GM23338 (cell line): ENCODE measurements around the gene EFHB. TPM values are rescaled to one million over a fixed set of nuclear protein-coding genes. Genes with fewer than 3 reads are reported as not detected.

Experiments used
- ATAC-seq: fragments of 200-7000 bp; cut with Tn5 transposase; 3 replicates; pipeline ENCODE4 v1.9.1; 2020
- DNase-seq: peaks from one replicate; pipeline ENCODE4 v3.0.0-alpha.2; 2015; ENCODE audit warnings: low spot score
- H2AFZ ChIP-seq: fragments of 200-600 bp; sonication (generic); 2 replicates; pipeline ENCODE4 v1.8.0; 2016; ENCODE audit warnings: antibody characterized with exemption, mild to moderate bottlenecking, moderate library complexity
- H3F3A ChIP-seq: fragments of 200-600 bp; sonication (generic); replicated peaks from 2 replicates; pipeline ENCODE4 v1.8.0; 2017; ENCODE audit warnings: antibody characterized with exemption, mixed run types, low read depth
- H3K27ac ChIP-seq: fragments of 200-600 bp; sonication (generic); 2 replicates; pipeline ENCODE4 v1.6.1; 2016; ENCODE audit warnings: low read depth
- H3K27me3 ChIP-seq: fragments of 200-600 bp; sonication (generic); 2 replicates; pipeline ENCODE4 v1.8.0; 2016; ENCODE audit warnings: mild to moderate bottlenecking, mixed run types, moderate library complexity; ENCODE audit not compliant: insufficient read depth
- H3K36me3 ChIP-seq: fragments of 200-600 bp; sonication (generic); 2 replicates; pipeline ENCODE4 v1.8.0; 2016; ENCODE audit warnings: mild to moderate bottlenecking; ENCODE audit not compliant: insufficient read depth
- H3K4me1 ChIP-seq: fragments of 200-600 bp; sonication (generic); 2 replicates; pipeline ENCODE4 v1.8.0; 2016; ENCODE audit warnings: mild to moderate bottlenecking, moderate library complexity; ENCODE audit not compliant: insufficient read depth
- H3K4me2 ChIP-seq: fragments of 200-600 bp; sonication (generic); 2 replicates; pipeline ENCODE4 v1.7.1; 2017; ENCODE audit warnings: mixed run types
- H3K4me3 ChIP-seq: fragments of 200-600 bp; sonication (generic); 2 replicates; pipeline ENCODE4 v1.6.1; 2016; ENCODE audit warnings: mixed run types
- H3K79me2 ChIP-seq: fragments of 200-600 bp; sonication (generic); replicated peaks from 2 replicates; pipeline ENCODE4 v1.8.0; 2017; ENCODE audit warnings: mild to moderate bottlenecking; ENCODE audit not compliant: insufficient read depth
- H3K9me2 ChIP-seq: fragments of 200-600 bp; sonication (generic); 2 replicates; pipeline ENCODE4 v1.8.0; 2017; ENCODE audit not compliant: insufficient read depth
- H4K20me1 ChIP-seq: fragments of 200-600 bp; sonication (generic); replicated peaks from 2 replicates; pipeline ENCODE4 v1.8.0; 2017; ENCODE audit warnings: mild to moderate bottlenecking; ENCODE audit not compliant: insufficient read depth
- H3K27ac Mint-ChIP-seq: 2 replicates; pipeline ENCODE4 v1.8.0; 2020; ENCODE audit warnings: inconsistent platforms, mild to moderate bottlenecking, moderate library complexity, mixed read lengths
- H3K27me3 Mint-ChIP-seq: 3 replicates; pipeline ENCODE4 v1.8.0; 2022; ENCODE audit warnings: low read depth, mild to moderate bottlenecking, moderate library complexity, mixed read lengths, inconsistent platforms; ENCODE audit not compliant: insufficient read depth, poor library complexity
- H3K36me3 Mint-ChIP-seq: 3 replicates; pipeline ENCODE4 v1.8.0; 2021; ENCODE audit warnings: low read depth, mild to moderate bottlenecking, inconsistent platforms, moderate library complexity, mixed read lengths
- H3K4me1 Mint-ChIP-seq: 3 replicates; pipeline ENCODE4 v1.8.0; 2020; ENCODE audit warnings: mild to moderate bottlenecking, inconsistent platforms, mixed read lengths
- H3K4me3 Mint-ChIP-seq: 3 replicates; pipeline ENCODE4 v1.8.0; 2021; ENCODE audit warnings: moderate library complexity, mild to moderate bottlenecking, inconsistent platforms, mixed read lengths
- H3K9me3 Mint-ChIP-seq: 3 replicates; pipeline ENCODE4 v1.8.0; 2020; ENCODE audit warnings: moderate library complexity, mild to moderate bottlenecking, inconsistent platforms, mixed read lengths
- EZH2 ChIP-seq: fragments of 200-600 bp; sonication (generic); IDR thresholded peaks from one replicate; pipeline ENCODE4 v1.8.0; 2017; ENCODE audit warnings: antibody characterized with exemption, mild to moderate bottlenecking, low read depth; ENCODE audit not compliant: unreplicated experiment
- EZH2phosphoT487 ChIP-seq: fragments of 200-600 bp; sonication (generic); IDR thresholded peaks from one replicate; pipeline ENCODE4 v1.8.1; 2018; ENCODE audit warnings: antibody characterized with exemption; ENCODE audit not compliant: unreplicated experiment
- JUNB ChIP-seq: IDR thresholded peaks from one replicate; pipeline ENCODE4 v1.6.1; 2016; ENCODE audit warnings: antibody characterized with exemption; ENCODE audit not compliant: unreplicated experiment
- NANOG ChIP-seq: IDR thresholded peaks from 2 replicates; pipeline ENCODE4 v1.6.1; 2016; ENCODE audit warnings: antibody characterized with exemption, borderline replicate concordance
- POLR2AphosphoS5 ChIP-seq: IDR thresholded peaks from 2 replicates; pipeline ENCODE4 v1.6.1; 2016; ENCODE audit warnings: antibody characterized with exemption, low read depth
- STAT1 ChIP-seq: IDR thresholded peaks from one replicate; pipeline ENCODE4 v1.6.1; 2016; ENCODE audit warnings: antibody characterized with exemption; ENCODE audit not compliant: unreplicated experiment
- polyA plus RNA-seq: library from polyadenylated mRNA; unstranded; fragments of >200 nt; fragmentation: Nextera tagmentation; extraction: Ambion mirVana; gene quantifications from 2 replicates; pipeline ENCODE4 v1.2.1, GENCODE V29; 2016
- total RNA-seq: library from RNA; depleted of rRNA; stranded (reverse); fragments of >200 nt; shearing (Covaris generic); gene quantifications from 2 replicates; pipeline ENCODE4 v1.2.3, GENCODE V29; 2014
- TF ChIP-seq, protein P1 (sequence below): IDR thresholded peaks from 2 replicates; pipeline ENCODE4 v1.6.1; 2016; ENCODE audit warnings: antibody characterized with exemption
- TF ChIP-seq, protein P2 (sequence below): fragments of 250-450 bp; sonication (Bioruptor Pico); IDR thresholded peaks from 2 replicates; pipeline ENCODE4 v1.5.0; 2020; ENCODE audit warnings: mild to moderate bottlenecking, moderate library complexity
- TF ChIP-seq, protein P3 (sequence below), 2 experiments: fragments of 200-600 bp in 1 of 2; sonication (generic) in 1 of 2; conservative IDR thresholded peaks; 2 replicates each; pipeline versions ENCODE4 v1.5.1 to v1.6.1; 2016 to 2017; ENCODE audit warnings: antibody characterized with exemption in 2 of 2, low read depth in 2 of 2, mild to moderate bottlenecking in 2 of 2, moderate library complexity in 1 of 2

Gene EFHB
- total and polyA plus RNA-seq, 2 experiments from 2014 or later = 0.35 to 0.68 TPM

DNA sequence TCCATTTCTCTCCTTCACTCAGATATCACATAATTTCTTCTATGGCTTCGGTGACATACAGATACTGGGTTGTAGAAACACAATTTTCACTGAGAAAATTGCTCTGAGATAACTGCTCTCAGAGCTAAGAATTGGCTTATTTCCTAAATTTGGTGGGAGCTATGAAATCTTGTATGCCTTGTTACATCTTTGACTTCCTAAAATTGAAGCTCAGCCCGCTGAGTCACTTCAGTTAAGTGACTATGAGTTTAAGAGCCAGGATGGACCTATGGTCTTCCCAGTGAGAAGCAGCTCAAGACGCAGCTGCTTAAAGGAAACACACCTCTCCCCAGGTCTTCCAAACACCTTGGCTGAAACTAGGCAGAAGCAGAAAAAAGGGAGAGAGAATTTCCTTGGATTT, 56.4 kb downstream of the EFHB start (continued):
- TF ChIP-seq, protein P1, sequence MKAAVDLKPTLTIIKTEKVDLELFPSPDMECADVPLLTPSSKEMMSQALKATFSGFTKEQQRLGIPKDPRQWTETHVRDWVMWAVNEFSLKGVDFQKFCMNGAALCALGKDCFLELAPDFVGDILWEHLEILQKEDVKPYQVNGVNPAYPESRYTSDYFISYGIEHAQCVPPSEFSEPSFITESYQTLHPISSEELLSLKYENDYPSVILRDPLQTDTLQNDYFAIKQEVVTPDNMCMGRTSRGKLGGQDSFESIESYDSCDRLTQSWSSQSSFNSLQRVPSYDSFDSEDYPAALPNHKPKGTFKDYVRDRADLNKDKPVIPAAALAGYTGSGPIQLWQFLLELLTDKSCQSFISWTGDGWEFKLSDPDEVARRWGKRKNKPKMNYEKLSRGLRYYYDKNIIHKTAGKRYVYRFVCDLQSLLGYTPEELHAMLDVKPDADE = no peak
- TF ChIP-seq, protein P2, sequence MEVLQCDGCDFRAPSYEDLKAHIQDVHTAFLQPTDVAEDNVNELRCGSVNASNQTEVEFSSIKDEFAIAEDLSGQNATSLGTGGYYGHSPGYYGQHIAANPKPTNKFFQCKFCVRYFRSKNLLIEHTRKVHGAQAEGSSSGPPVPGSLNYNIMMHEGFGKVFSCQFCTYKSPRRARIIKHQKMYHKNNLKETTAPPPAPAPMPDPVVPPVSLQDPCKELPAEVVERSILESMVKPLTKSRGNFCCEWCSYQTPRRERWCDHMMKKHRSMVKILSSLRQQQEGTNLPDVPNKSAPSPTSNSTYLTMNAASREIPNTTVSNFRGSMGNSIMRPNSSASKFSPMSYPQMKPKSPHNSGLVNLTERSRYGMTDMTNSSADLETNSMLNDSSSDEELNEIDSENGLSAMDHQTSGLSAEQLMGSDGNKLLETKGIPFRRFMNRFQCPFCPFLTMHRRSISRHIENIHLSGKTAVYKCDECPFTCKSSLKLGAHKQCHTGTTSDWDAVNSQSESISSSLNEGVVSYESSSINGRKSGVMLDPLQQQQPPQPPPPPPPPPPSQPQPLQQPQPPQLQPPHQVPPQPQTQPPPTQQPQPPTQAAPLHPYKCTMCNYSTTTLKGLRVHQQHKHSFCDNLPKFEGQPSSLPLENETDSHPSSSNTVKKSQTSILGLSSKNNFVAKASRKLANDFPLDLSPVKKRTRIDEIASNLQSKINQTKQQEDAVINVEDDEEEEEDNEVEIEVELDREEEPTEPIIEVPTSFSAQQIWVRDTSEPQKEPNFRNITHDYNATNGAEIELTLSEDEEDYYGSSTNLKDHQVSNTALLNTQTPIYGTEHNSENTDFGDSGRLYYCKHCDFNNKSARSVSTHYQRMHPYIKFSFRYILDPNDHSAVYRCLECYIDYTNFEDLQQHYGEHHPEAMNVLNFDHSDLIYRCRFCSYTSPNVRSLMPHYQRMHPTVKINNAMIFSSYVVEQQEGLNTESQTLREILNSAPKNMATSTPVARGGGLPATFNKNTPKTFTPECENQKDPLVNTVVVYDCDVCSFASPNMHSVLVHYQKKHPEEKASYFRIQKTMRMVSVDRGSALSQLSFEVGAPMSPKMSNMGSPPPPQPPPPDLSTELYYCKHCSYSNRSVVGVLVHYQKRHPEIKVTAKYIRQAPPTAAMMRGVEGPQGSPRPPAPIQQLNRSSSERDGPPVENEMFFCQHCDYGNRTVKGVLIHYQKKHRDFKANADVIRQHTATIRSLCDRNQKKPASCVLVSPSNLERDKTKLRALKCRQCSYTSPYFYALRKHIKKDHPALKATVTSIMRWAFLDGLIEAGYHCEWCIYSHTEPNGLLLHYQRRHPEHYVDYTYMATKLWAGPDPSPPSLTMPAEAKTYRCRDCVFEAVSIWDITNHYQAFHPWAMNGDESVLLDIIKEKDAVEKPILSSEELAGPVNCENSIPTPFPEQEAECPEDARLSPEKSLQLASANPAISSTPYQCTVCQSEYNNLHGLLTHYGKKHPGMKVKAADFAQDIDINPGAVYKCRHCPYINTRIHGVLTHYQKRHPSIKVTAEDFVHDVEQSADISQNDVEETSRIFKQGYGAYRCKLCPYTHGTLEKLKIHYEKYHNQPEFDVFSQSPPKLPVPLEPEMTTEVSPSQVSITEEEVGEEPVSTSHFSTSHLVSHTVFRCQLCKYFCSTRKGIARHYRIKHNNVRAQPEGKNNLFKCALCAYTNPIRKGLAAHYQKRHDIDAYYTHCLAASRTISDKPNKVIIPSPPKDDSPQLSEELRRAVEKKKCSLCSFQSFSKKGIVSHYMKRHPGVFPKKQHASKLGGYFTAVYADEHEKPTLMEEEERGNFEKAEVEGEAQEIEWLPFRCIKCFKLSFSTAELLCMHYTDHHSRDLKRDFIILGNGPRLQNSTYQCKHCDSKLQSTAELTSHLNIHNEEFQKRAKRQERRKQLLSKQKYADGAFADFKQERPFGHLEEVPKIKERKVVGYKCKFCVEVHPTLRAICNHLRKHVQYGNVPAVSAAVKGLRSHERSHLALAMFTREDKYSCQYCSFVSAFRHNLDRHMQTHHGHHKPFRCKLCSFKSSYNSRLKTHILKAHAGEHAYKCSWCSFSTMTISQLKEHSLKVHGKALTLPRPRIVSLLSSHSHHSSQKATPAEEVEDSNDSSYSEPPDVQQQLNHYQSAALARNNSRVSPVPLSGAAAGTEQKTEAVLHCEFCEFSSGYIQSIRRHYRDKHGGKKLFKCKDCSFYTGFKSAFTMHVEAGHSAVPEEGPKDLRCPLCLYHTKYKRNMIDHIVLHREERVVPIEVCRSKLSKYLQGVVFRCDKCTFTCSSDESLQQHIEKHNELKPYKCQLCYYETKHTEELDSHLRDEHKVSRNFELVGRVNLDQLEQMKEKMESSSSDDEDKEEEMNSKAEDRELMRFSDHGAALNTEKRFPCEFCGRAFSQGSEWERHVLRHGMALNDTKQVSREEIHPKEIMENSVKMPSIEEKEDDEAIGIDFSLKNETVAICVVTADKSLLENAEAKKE = no peak
- TF ChIP-seq NANOG (no peak), JUNB (no peak), POLR2AphosphoS5 (no peak), EZH2phosphoT487 (no peak), EZH2 (no peak), STAT1 (no peak)

DNA sequence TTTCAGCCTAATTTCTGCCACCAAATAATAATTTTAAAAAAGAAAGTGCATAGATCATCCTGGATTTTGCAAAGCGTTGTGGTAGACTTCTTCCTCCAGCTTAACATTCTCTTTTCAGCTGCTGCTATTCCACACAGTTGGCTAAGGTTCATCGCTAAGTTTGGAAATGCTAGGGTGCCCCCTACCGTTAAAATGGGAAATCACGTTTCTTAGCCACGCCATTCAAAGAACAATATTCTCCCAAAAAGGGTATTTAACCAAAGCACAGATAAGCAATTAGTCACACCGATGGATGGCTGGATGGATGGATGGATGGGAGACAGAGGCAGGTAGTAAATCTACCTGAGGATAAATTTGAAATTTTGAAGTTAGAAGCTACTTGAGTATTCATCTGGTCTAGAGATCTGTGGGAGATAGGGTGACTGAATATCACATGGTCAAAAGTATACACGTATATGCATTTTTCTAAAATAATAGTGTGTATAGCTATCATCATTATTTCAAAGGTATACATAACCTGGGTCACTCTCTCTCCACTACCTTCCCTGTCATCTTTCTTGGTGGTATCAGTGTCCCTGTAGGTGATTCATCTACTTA, 67.2 kb downstream of the EFHB start:
- no peaks in the 10 kb centered on the region for H4K20me1 ChIP-seq
- H3K79me2 ChIP-seq = no peaks in the 10 kb centered on the region
- H3K9me2 ChIP-seq = no peaks in the 10 kb centered on the region
- H3K9me3 Mint-ChIP-seq = peaks cover 19% of the 10 kb centered on the region
- no peak overlapping the region for H3K27ac Mint-ChIP-seq
- H3K4me1 Mint-ChIP-seq = peaks cover 2% of the 10 kb centered on the region; the same call in 1 of the 3 replicates
- ATAC-seq (peak; percentile 79), DNase-seq (peak; percentile 80)
- H3K4me2 ChIP-seq = no peak overlapping the region
- H3K4me3 Mint-ChIP-seq = no peak overlapping the region
- no peak overlapping the region for H2AFZ ChIP-seq
- H3F3A ChIP-seq = no peaks in the 10 kb centered on the region
- peaks cover 7% of the 10 kb centered on the region for H3K36me3 Mint-ChIP-seq
- no peaks in the 10 kb centered on the region for H3K36me3 ChIP-seq
- no peak overlapping the region for H3K27ac ChIP-seq
- H3K27me3 Mint-ChIP-seq = no peaks in the 10 kb centered on the region
- TF ChIP-seq STAT1 = no peak
- TF ChIP-seq, protein P3, sequence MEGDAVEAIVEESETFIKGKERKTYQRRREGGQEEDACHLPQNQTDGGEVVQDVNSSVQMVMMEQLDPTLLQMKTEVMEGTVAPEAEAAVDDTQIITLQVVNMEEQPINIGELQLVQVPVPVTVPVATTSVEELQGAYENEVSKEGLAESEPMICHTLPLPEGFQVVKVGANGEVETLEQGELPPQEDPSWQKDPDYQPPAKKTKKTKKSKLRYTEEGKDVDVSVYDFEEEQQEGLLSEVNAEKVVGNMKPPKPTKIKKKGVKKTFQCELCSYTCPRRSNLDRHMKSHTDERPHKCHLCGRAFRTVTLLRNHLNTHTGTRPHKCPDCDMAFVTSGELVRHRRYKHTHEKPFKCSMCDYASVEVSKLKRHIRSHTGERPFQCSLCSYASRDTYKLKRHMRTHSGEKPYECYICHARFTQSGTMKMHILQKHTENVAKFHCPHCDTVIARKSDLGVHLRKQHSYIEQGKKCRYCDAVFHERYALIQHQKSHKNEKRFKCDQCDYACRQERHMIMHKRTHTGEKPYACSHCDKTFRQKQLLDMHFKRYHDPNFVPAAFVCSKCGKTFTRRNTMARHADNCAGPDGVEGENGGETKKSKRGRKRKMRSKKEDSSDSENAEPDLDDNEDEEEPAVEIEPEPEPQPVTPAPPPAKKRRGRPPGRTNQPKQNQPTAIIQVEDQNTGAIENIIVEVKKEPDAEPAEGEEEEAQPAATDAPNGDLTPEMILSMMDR (conservative IDR thresholded peaks at IDR 0.05; ENCODE audit: low read depth in 2 of 2) = peak; percentile 93 to 95
- no peaks in the 10 kb centered on the region for H3K27me3 ChIP-seq
- no peak overlapping the region for H3K4me3 ChIP-seq
- H3K4me1 ChIP-seq = no peaks in the 10 kb centered on the region
